Activated CD8-positive, alpha-beta memory T cell treated with anti-CD3 and anti-CD28 coated beads for 4 hours (primary cell): ENCODE data around the gene ELOF1.

ENCODE experiments used
- DNase-seq, 2 donors: peaks; one replicate each; pipeline ENCODE4 v3.0.0-alpha.2; 2020; ENCODE audit warnings: low read depth in 2 of 2

Gene ELOF1

GRCh38 chr19:11535792-11536595 is 23.0 kb downstream of the ELOF1 start:
- DNase-seq, result peak; percentile 60 to 61

GRCh38 chr19:11534948-11535347 is 24.1 kb downstream of the ELOF1 start:
- no peak for DNase-seq

GRCh38 chr19:11534538-11534937 is 24.5 kb downstream of the ELOF1 start:
- DNase-seq, result no peak

- no peak for DNase-seq
These were observed 28.6 kb downstream of the ELOF1 start for GRCh38 chr19:11530432-11530831.

GRCh38 chr19:11528551-11529341 is 30.3 kb downstream of the ELOF1 start, which contains the start of gene ECSIT:
Gene ECSIT (minus strand): TSS chr19:11529134. CDS start chr19:11519170, 9,964 bp downstream.
- peak; percentile 82 to 86 for DNase-seq

- no peak for DNase-seq
These were observed 39.9 kb downstream of the ELOF1 start for GRCh38 chr19:11519138-11519537.

GRCh38 chr19:11513946-11514345 is 45.1 kb downstream of the ELOF1 start:
- no peak for DNase-seq

GRCh38 chr19:11510444-11510843 is 48.6 kb downstream of the ELOF1 start:
- no peak for DNase-seq

- DNase-seq, result no peak
These were observed 51.5 kb downstream of the ELOF1 start for GRCh38 chr19:11507370-11508078.

GRCh38 chr19:11506967-11507366 is 52.1 kb downstream of the ELOF1 start:
- DNase-seq, result no peak

- no peak for DNase-seq
These were observed 52.9 kb downstream of the ELOF1 start for GRCh38 chr19:11506101-11506555.

GRCh38 chr19:11505504-11506100 is 53.4 kb downstream of the ELOF1 start, which contains the start of gene ZNF653:
Gene ZNF653 (minus strand): TSS chr19:11505839. CDS start chr19:11505786, 53 bp downstream.
- peak; percentile 93 for DNase-seq

- peak; percentile 91 to 93 for DNase-seq
These were observed 54.0 kb downstream of the ELOF1 start for GRCh38 chr19:11505032-11505503.

- DNase-seq, result no peak
These were observed 54.5 kb downstream of the ELOF1 start for GRCh38 chr19:11504502-11505031.
